ENCODE results near the gene RAD23B. TPM values are rescaled to one million over a fixed set of nuclear protein-coding genes. Genes with fewer than 3 reads are reported as not detected.

Gene RAD23B
- total and polyA plus RNA-seq, 2 of the 13 experiments (the other 11 are each of a cell fraction or from before 2014, with no cell fraction given) = 133 to 156 TPM

DNA sequence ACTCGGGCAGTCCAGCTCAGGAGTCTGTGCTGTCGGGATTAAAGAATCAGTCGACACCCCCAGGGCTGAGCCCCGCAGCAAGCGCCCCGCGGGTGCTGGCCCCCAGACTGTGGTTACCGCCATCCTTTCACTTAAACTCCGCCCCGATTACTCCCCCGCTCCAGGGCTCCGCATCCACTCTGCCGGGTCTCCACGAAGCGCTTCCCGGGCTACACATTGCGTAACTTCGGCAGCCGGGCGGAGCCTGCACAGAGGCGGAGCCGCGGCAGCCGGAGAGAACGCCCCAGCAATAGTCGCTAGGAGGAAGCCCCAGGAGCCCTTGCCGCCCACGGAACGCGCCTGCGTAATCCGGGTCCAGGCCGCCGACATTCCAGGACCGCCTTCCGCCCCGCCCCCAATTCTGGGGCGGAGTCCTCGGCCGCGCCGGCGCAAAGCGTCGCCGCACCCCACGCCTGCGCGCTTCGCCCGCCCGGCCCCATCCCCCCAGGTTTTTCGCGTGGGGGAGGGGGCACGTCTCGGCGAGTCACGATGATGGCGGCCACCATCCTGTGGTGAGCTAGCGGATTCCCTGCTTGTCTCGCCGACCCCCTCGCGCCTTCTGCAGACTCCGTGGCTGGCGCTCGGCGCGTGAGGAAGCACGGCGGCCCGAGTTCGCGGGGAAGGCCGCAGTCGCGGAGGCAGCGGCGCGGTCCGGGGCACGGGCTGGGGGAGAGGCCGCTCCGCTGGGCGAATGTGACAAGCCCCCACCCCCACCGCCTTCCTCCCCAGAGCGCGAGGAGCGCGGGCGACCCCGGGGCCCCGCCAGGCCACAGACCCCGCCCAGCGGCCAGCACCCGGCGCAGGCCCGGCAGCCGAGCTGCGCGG is at the start of gene RAD23B (continued):
- TF ChIP-seq, protein P1, sequence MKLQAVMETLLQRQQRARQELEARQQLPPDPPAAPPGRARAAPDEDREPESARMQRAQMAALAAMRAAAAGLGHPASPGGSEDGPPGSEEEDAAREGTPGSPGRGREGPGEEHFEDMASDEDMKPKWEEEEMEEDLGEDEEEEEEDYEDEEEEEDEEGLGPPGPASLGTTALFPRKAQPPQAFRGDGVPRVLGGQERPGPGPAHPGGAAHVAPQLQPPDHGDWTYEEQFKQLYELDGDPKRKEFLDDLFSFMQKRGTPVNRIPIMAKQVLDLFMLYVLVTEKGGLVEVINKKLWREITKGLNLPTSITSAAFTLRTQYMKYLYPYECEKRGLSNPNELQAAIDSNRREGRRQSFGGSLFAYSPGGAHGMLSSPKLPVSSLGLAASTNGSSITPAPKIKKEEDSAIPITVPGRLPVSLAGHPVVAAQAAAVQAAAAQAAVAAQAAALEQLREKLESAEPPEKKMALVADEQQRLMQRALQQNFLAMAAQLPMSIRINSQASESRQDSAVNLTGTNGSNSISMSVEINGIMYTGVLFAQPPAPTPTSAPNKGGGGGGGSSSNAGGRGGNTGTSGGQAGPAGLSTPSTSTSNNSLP (IDR thresholded peaks at IDR 0.05; ENCODE audit: low read depth, low read length) = 0 out of 2 replicates have a peak, but pooled peaks have one; percentile 6
- TF ChIP-seq, protein P2, sequence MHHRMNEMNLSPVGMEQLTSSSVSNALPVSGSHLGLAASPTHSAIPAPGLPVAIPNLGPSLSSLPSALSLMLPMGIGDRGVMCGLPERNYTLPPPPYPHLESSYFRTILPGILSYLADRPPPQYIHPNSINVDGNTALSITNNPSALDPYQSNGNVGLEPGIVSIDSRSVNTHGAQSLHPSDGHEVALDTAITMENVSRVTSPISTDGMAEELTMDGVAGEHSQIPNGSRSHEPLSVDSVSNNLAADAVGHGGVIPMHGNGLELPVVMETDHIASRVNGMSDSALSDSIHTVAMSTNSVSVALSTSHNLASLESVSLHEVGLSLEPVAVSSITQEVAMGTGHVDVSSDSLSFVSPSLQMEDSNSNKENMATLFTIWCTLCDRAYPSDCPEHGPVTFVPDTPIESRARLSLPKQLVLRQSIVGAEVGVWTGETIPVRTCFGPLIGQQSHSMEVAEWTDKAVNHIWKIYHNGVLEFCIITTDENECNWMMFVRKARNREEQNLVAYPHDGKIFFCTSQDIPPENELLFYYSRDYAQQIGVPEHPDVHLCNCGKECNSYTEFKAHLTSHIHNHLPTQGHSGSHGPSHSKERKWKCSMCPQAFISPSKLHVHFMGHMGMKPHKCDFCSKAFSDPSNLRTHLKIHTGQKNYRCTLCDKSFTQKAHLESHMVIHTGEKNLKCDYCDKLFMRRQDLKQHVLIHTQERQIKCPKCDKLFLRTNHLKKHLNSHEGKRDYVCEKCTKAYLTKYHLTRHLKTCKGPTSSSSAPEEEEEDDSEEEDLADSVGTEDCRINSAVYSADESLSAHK (CRISPR knock-in tag; IDR thresholded peaks at IDR 0.05; ENCODE audit: borderline replicate concordance) = no peak
- TF ChIP-seq ESRRA (CRISPR knock-in tag; IDR thresholded peaks at IDR 0.05; ENCODE audit: low read depth) = peak; percentile 84
- TF ChIP-seq, protein P3, sequence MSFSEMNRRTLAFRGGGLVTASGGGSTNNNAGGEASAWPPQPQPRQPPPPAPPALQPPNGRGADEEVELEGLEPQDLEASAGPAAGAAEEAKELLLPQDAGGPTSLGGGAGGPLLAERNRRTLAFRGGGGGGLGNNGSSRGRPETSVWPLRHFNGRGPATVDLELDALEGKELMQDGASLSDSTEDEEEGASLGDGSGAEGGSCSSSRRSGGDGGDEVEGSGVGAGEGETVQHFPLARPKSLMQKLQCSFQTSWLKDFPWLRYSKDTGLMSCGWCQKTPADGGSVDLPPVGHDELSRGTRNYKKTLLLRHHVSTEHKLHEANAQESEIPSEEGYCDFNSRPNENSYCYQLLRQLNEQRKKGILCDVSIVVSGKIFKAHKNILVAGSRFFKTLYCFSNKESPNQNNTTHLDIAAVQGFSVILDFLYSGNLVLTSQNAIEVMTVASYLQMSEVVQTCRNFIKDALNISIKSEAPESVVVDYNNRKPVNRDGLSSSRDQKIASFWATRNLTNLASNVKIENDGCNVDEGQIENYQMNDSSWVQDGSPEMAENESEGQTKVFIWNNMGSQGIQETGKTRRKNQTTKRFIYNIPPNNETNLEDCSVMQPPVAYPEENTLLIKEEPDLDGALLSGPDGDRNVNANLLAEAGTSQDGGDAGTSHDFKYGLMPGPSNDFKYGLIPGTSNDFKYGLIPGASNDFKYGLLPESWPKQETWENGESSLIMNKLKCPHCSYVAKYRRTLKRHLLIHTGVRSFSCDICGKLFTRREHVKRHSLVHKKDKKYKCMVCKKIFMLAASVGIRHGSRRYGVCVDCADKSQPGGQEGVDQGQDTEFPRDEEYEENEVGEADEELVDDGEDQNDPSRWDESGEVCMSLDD (CRISPR knock-in tag; IDR thresholded peaks at IDR 0.05; ENCODE audit: borderline replicate concordance) = peak; percentile 52; the same call in 1 of the 2 replicates
- no peak for TF ChIP-seq RORA (CRISPR knock-in tag; IDR thresholded peaks at IDR 0.05)
- peak; percentile 58 for TF ChIP-seq ZNF350 (CRISPR knock-in tag; IDR thresholded peaks at IDR 0.05; ENCODE audit: borderline replicate concordance, low read depth)
- no peak for TF ChIP-seq HDAC6 (IDR thresholded peaks at IDR 0.05; ENCODE audit: low read depth, low read length)
- TF ChIP-seq, protein P4, sequence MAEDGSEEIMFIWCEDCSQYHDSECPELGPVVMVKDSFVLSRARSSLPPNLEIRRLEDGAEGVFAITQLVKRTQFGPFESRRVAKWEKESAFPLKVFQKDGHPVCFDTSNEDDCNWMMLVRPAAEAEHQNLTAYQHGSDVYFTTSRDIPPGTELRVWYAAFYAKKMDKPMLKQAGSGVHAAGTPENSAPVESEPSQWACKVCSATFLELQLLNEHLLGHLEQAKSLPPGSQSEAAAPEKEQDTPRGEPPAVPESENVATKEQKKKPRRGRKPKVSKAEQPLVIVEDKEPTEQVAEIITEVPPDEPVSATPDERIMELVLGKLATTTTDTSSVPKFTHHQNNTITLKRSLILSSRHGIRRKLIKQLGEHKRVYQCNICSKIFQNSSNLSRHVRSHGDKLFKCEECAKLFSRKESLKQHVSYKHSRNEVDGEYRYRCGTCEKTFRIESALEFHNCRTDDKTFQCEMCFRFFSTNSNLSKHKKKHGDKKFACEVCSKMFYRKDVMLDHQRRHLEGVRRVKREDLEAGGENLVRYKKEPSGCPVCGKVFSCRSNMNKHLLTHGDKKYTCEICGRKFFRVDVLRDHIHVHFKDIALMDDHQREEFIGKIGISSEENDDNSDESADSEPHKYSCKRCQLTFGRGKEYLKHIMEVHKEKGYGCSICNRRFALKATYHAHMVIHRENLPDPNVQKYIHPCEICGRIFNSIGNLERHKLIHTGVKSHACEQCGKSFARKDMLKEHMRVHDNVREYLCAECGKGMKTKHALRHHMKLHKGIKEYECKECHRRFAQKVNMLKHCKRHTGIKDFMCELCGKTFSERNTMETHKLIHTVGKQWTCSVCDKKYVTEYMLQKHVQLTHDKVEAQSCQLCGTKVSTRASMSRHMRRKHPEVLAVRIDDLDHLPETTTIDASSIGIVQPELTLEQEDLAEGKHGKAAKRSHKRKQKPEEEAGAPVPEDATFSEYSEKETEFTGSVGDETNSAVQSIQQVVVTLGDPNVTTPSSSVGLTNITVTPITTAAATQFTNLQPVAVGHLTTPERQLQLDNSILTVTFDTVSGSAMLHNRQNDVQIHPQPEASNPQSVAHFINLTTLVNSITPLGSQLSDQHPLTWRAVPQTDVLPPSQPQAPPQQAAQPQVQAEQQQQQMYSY (CRISPR knock-in tag; IDR thresholded peaks at IDR 0.05) = peak; percentile 59; the same call in 1 of the 2 replicates
- peak; percentile 66 for TF ChIP-seq ZNF678 (CRISPR knock-in tag; IDR thresholded peaks at IDR 0.05)
- TF ChIP-seq, protein P5, sequence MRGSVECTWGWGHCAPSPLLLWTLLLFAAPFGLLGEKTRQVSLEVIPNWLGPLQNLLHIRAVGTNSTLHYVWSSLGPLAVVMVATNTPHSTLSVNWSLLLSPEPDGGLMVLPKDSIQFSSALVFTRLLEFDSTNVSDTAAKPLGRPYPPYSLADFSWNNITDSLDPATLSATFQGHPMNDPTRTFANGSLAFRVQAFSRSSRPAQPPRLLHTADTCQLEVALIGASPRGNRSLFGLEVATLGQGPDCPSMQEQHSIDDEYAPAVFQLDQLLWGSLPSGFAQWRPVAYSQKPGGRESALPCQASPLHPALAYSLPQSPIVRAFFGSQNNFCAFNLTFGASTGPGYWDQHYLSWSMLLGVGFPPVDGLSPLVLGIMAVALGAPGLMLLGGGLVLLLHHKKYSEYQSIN (CRISPR knock-in tag; IDR thresholded peaks at IDR 0.05; ENCODE audit: borderline replicate concordance) = no peak
- peak; percentile 80; the same call in 1 of the 2 replicates for TF ChIP-seq ZFP90 (CRISPR knock-in tag; IDR thresholded peaks at IDR 0.05; ENCODE audit: borderline replicate concordance)

All from HepG2 (cell line).